GM12865 (cell line): ENCODE measurements around the gene STN1.

Experiments
- DNase-seq: peaks from one replicate; pipeline ENCODE4 v3.0.0; 2010; ENCODE audit warnings: low read depth
- H3K4me3 ChIP-seq: 2 replicates; pipeline ENCODE4 v1.5.1; 2011; ENCODE audit warnings: mild to moderate bottlenecking, low read depth, low read length, control low read depth
- CTCF ChIP-seq: IDR thresholded peaks from 2 replicates; pipeline ENCODE4 v1.5.1; 2011; ENCODE audit warnings: low read length, control low read depth, low read depth, inconsistent platforms; ENCODE audit not compliant: insufficient read depth; ENCODE audit errors: missing control alignments

The STN1 gene

GRCh38 chr10:103951942-103952341 lies 34.0 kb upstream of the STN1 start:
- no peak overlapping the region for H3K4me3 ChIP-seq
- no peak for DNase-seq
- no peak for TF ChIP-seq CTCF

GRCh38 chr10:103951183-103951582 lies 33.2 kb upstream of the STN1 start:
- no peak for TF ChIP-seq CTCF
- DNase-seq = no peak
- H3K4me3 ChIP-seq = no peak overlapping the region

GRCh38 chr10:103949728-103950127 lies 31.7 kb upstream of the STN1 start:
- DNase-seq = no peak
- H3K4me3 ChIP-seq = no peak overlapping the region
- no peak for TF ChIP-seq CTCF

GRCh38 chr10:103947799-103948516 lies 30.0 kb upstream of the STN1 start:
- no peak for TF ChIP-seq CTCF
- DNase-seq = peak; percentile 11
- no peak overlapping the region for H3K4me3 ChIP-seq

GRCh38 chr10:103942866-103943265 lies 24.9 kb upstream of the STN1 start:
- TF ChIP-seq CTCF = no peak
- DNase-seq = no peak
- no peak overlapping the region for H3K4me3 ChIP-seq

GRCh38 chr10:103941801-103942200 lies 23.8 kb upstream of the STN1 start:
- TF ChIP-seq CTCF = no peak
- H3K4me3 ChIP-seq = no peak overlapping the region
- DNase-seq = no peak

GRCh38 chr10:103939522-103939921 lies 21.5 kb upstream of the STN1 start:
- H3K4me3 ChIP-seq = no peak overlapping the region
- no peak for DNase-seq

More at GRCh38 chr10:103939522-103939921, 21.5 kb upstream of the STN1 start:
- TF ChIP-seq CTCF = no peak
